COR-L47 (cell line): ENCODE measurements around the gene CCDC85C.

Experiments used
- DNase-seq: peaks from one replicate; lab custom pipeline; 2025; lab: John Stamatoyannopoulos, UW

CCDC85C gene

DNA sequence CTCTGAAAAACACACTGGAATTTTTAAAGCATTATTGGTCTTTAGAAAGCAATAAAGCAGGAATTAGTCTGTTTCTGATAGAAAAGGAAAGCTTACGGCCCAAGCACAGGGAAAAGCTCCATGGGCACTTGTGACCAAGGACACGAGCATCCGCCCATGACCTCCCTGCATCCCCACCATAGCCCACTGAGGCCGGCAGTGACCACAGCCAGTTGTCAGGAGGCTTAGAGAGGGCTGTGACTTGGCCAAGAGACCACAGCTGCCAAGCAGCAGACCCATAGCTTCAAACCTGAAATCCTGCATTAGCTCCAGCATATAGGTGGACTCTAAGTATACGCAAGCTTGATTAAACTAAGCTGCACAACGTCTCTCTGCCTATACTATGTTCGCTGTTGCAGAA lies 132.3 kb downstream of the CCDC85C start:
- DNase-seq: no peak

DNA sequence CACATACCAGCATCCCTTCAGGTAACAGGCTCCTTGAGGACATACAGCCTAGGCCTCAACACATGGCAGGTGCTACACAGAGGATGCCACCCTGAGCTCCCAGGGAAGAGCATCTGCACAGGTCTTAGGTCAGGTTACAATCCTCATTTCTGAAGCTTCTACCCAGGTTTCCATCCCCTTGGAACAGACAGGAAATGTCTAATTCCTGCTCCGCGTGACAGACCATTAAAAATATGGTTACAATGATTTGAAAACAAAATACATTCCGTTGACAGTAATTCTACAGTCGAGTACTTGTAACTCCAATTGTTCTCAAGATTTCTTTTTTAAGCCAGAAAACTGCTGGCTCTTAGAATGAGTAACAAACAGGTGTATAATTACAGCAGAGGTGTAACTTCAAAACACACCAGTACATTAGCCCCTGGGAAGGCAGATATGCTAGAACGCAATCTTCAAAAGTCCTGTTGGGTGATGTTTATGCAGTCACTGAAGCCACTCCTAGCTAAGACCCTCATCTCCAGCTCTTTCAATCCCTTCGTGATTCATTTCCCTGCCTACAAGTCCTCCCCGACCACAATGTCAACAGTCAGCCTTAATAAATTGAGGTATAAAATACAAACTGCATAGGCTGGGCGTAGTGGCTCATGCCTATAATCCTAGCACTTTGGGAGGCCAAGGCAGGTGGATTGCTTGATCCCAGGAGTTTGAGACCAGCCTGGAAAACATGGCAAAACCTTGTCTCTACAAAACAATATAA lies 135.0 kb downstream of the CCDC85C start:
- DNase-seq: no peak

GRCh38 chr14:99468081-99468480 lies 135.9 kb downstream of the CCDC85C start:
- DNase-seq: no peak

DNA sequence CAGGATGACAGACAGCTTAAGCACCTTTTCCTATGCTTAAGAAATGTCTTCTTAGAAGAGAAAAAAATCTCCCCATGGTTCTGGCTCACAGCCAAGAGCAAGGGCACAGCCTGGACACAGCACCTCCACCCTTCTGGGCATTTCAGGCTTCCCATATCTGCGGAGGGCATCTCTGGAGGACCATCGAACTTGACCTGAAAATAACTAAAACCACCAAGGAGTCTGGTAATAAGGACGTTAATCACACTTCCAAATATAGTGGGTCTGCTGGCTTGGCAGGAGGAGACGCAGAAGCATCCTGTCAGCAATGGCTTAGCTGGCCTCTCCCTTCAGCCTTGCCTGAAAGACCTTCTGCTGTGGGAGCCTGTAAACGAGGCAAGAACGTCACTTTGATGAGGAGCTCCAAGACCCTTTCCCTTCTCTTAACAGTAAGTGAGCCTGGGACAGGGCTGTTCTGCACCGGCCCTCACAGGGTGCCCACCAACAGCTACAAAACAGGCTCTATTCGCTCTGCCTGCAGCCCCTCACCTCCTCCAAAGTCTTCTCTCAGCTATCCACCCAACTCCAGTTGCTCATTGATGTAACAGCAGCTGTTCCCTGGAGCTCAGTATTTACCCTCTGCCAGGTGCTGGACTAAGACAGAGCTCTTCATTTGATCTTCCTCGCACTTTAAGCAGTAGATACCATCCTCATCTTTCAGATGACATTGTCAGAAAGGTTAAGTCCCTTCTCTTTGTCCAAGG lies 136.5 kb downstream of the CCDC85C start:
- DNase-seq: no peak

- DNase-seq: no peak
These were observed 137.2 kb downstream of the CCDC85C start for GRCh38 chr14:99466758-99467157.

- DNase-seq: no peak
These were observed 138.7 kb downstream of the CCDC85C start for GRCh38 chr14:99465288-99465687.

DNA sequence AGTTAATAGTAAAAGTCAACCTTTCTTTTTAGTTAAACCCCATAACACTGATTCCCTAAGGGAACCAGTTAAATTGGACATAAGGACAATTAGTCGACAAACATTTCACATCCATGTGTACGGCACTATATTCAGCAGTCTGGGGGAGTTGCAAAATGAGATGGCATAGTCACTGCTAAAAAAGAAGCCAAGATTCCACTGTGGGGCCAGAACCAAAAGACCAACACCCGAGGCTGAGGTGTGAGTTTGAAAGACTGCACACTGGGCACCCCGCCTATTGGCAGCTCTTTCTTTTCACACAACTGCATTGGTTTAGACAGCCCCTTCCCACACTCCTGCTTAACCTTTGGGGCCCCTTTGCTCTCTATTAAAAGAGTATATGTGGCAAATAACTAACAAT lies 140.0 kb downstream of the CCDC85C start:
- no peak for DNase-seq

- no peak for DNase-seq
These were observed 141.8 kb downstream of the CCDC85C start for GRCh38 chr14:99462210-99462609.

DNA sequence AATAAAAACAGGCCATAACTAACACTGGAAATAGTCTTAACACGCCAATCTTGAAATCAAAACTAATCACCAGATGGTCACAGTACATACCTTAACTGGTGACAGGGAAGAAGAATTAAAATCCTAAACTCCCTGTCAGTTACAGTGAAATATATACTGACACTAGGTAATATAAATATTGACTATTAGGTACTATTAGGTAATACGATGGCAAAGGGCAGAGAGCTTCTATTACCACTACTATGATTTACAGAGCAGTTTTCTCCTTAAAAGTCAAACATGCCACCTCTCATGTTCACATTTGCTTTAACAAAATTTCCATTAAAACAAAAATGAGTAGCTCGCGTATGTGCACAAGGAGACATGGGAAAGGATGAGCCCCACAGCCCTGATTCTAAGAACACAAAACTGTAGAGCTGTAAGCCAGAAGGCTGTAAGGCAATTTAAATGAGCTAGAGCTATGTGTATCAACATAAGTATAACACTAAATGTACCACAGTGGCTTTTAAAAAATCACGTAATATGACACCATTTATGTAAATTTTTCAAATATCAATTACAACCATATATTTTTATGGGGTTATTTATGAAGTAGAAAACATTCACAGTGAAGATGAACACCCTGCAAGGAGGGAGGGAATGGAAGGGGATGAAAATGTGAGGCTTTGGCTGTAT lies 142.5 kb downstream of the CCDC85C start:
- no peak for DNase-seq

DNA sequence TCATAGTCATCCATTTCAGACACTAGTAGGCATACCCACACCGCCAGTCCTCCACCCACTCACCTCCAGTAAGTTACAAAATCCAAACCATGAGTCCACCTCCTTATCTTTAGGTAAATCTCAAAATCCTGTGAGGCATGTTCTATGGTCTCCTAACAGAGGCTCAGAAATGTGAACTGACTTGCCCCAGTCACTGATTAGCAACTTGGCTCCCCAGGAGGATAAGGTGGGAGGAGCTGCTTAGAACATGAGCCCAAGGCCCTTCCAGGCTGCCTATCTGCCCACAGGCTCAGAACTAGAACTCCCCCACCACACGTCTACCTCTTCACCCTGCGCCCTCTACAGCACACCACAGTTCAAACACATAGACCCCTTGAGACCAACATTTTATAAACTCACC lies 143.2 kb downstream of the CCDC85C start:
- no peak for DNase-seq

DNA sequence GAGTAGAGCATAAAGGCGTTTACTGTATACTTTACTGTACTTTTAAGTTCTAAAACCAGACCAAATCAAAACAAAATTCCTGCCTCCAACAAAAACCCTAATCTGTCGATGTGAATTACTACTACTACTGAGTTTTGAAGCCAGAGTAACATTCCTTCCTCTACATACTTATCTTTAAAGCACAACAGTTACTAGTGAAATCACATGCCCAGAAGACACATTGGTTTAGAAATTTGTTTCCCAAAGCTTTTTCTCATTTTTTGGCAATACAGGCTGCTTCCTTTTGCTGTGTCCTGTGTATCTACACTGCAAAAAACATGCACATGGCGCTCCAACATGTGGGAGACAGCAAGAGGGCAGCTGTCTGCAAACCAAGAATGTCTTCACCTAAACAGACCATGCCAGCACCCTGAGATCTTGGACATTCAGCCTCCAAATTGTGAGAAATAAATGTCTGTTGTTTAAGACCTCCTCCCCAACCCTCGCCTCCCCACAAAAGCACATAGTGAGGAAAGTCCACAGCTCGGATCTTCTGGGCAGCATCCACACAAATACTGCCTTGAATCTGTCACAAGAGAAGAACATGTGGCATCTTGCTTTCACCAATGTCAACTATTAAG lies 144.4 kb downstream of the CCDC85C start:
- DNase-seq: no peak

- DNase-seq: no peak
These were observed 149.8 kb downstream of the CCDC85C start for GRCh38 chr14:99454246-99454645.

- DNase-seq: no peak
These were observed 151.0 kb downstream of the CCDC85C start for GRCh38 chr14:99452968-99453367.

DNA sequence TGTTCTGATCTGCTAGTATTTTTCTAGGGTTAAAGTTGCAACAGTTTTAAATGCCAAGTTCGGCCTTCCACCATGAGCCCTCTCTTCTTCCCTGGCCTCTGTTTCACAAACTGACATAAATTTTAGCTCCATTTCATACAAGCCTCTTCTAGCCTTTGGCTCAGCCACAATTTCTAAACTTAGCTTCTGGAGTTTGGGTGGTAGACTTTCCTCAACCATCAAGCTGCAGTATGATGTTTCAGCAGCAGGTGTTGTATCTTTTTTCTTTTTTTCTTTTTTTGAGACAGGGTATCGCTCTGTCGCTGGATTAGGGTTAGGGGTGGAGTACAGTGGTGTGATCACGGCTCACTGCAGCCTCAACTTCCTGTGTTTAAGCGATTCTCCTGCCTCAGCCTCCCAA lies 152.8 kb downstream of the CCDC85C start:
- DNase-seq: no peak

- no peak for DNase-seq
These were observed 153.7 kb downstream of the CCDC85C start for GRCh38 chr14:99450266-99450665.
